Thyroid gland (tissue), 4 donors: Measurements from ENCODE around the gene XAF1. TPM values are rescaled to one million over a fixed set of nuclear protein-coding genes. Genes with fewer than 3 reads are reported as not detected.

Source experiments
- DNase-seq, 2 donors: peaks; one replicate each; pipeline ENCODE4 v3.0.0-alpha.2; 2019
- H3K27ac ChIP-seq, 3 donors: fragments of 200-600 bp; sonication (generic); 1 replicate in 2 of 3; 2 replicates in 1 of 3; pipeline ENCODE4 v1.5.1; 2016 to 2019; ENCODE audit warnings: mild to moderate bottlenecking in 1 of 3, moderate library complexity in 1 of 3
- H3K27me3 ChIP-seq: fragments of 200-600 bp; sonication (generic); one replicate; pipeline ENCODE4 v1.5.1; 2019
- H3K36me3 ChIP-seq, 2 donors: fragments of 200-600 bp; sonication (generic); one replicate each; pipeline ENCODE4 v1.5.1; 2016 to 2019
- H3K4me1 ChIP-seq, 2 donors: fragments of 200-600 bp; sonication (generic); one replicate each; pipeline ENCODE4 v1.5.1; 2017 to 2019
- H3K4me3 ChIP-seq, 3 donors: fragments of 200-600 bp; sonication (generic); replicated peaks in 1 of 3; 1 replicate in 2 of 3; 2 replicates in 1 of 3; pipeline ENCODE4 v1.5.1; 2016; ENCODE audit warnings: mild to moderate bottlenecking in 1 of 3
- H3K9me3 ChIP-seq: fragments of 200-600 bp; sonication (generic); one replicate; pipeline ENCODE4 v1.5.1; 2017
- CTCF ChIP-seq, 6 experiments: fragments of 200-600 bp in 3 of 6; fragments of 450-650 bp in 3 of 6; sonication (generic) in 3 of 6; IDR thresholded peaks; one replicate each; pipeline ENCODE4 v1.5.1; 2016 to 2019; ENCODE audit warnings: antibody characterized with exemption in 6 of 6, mild to moderate bottlenecking in 2 of 6, inconsistent platforms in 1 of 6, moderate library complexity in 1 of 6
- POLR2A ChIP-seq, 2 donors: fragments of 450-650 bp; IDR thresholded peaks; one replicate each; pipeline ENCODE4 v1.6.1; 2017; ENCODE audit warnings: antibody characterized with exemption in 2 of 2, mild to moderate bottlenecking in 2 of 2, moderate library complexity in 1 of 2
- WGBS, 2 donors: methylation state at CpG; one replicate each; pipeline ENCODE4 v1.1.5; 2017; 5-methylcytosine and 5-hydroxymethylcytosine counted together
- intact Hi-C: fragments of 100-400 bp; cut with DNase I; formaldehyde crosslinking; loops from one replicate; pipeline ENCODE4 v1.15.1; 2023
- total RNA-seq, 4 donors: library from RNA; depleted of rRNA; stranded (reverse); fragments of >200 nt; gene quantifications; one replicate each; pipeline ENCODE4 v1.2.3, GENCODE V29; 2016

Gene XAF1
- 10 to 100 TPM; 10.0 to 34.1 (median 12.6) TPM for total RNA-seq

GRCh38 chr17:6755731-6756184 lies at the start of gene XAF1:
Gene XAF1 (plus strand): TSS chr17:6756046. CDS start chr17:6756079, 33 bp downstream.
- peak within 1 kb of the TSS; percentile 1 to 30 (median 3) for H3K4me3 ChIP-seq
- H3K27me3 ChIP-seq, result no peaks in the 10 kb centered on the region
- no peaks in the 10 kb centered on the region for H3K36me3 ChIP-seq
- no peaks in the 10 kb centered on the region for H3K9me3 ChIP-seq
- H3K27ac ChIP-seq, result peak within 1 kb of the TSS; percentile 36 to 85 (median 82)
- peaks cover 0 to 25% of the 10 kb centered on the region in 2 donors for H3K4me1 ChIP-seq
- intact Hi-C loops, result no loop called here
- peak; percentile 17 to 34 for DNase-seq
- 24 to 31% methylated on average over 14 of the region's 14 CpGs for WGBS, 2 donors
- TF ChIP-seq POLR2A (IDR thresholded peaks at IDR 0.05), result no peak
- no peak for TF ChIP-seq CTCF (IDR thresholded peaks at IDR 0.05)

GRCh38 chr17:6706499-6706898 lies 49.3 kb upstream of the XAF1 start:
- intact Hi-C loops, result no loop called here
- Histone ChIP-seq H3K9me3 (no peaks in the 10 kb centered on the region), H3K4me1 (no peaks in the 10 kb centered on the region), H3K27me3 (no peaks in the 10 kb centered on the region), H3K4me3 (no peak overlapping the region), H3K36me3 (no peaks in the 10 kb centered on the region), H3K27ac (no peak overlapping the region)
- 88 to 89% methylated on average over 4 to 6 of the region's 14 CpGs for WGBS, 2 donors
- no peak for DNase-seq
- TF ChIP-seq CTCF (IDR thresholded peaks at IDR 0.05), result no peak
- no peak for TF ChIP-seq POLR2A (IDR thresholded peaks at IDR 0.05)

- Histone ChIP-seq H3K27ac (no peak overlapping the region), H3K4me3 (no peak overlapping the region), H3K36me3 (no peaks in the 10 kb centered on the region), H3K4me1 (no peaks in the 10 kb centered on the region), H3K27me3 (no peaks in the 10 kb centered on the region), H3K9me3 (no peaks in the 10 kb centered on the region)
- WGBS, 2 donors, result 67 to 68% methylated on average over 8 of the region's 8 CpGs
- intact Hi-C loops, result no loop called here
- TF ChIP-seq POLR2A (IDR thresholded peaks at IDR 0.05) (no peak), CTCF (IDR thresholded peaks at IDR 0.05) (no peak)
- no peak for DNase-seq
Measured at GRCh38 chr17:6706996-6707395, 48.9 kb upstream of the XAF1 start.

- Histone ChIP-seq H3K4me3 (no peak overlapping the region), H3K27me3 (no peaks in the 10 kb centered on the region), H3K4me1 (no peaks in the 10 kb centered on the region), H3K9me3 (no peaks in the 10 kb centered on the region), H3K27ac (no peak overlapping the region), H3K36me3 (no peaks in the 10 kb centered on the region)
- WGBS, 2 donors, result 83 to 95% methylated on average over 12 of the region's 12 CpGs
- TF ChIP-seq CTCF (IDR thresholded peaks at IDR 0.05) (no peak), POLR2A (IDR thresholded peaks at IDR 0.05) (no peak)
- intact Hi-C loops, result no loop called here
- DNase-seq, result no peak
Measured at GRCh38 chr17:6708357-6708961, 47.4 kb upstream of the XAF1 start.

GRCh38 chr17:6710317-6710716 lies 45.5 kb upstream of the XAF1 start:
- no peaks in the 10 kb centered on the region for H3K4me1 ChIP-seq
- no peak for TF ChIP-seq POLR2A (IDR thresholded peaks at IDR 0.05)
- no peak for TF ChIP-seq CTCF (IDR thresholded peaks at IDR 0.05)
- H3K27me3 ChIP-seq, result no peaks in the 10 kb centered on the region
- H3K9me3 ChIP-seq, result no peaks in the 10 kb centered on the region
- no peak for DNase-seq
- intact Hi-C loops, result no loop called here
- H3K4me3 ChIP-seq, result no peak overlapping the region
- no peaks in the 10 kb centered on the region for H3K36me3 ChIP-seq
- WGBS, 2 donors, result 79 to 89% methylated on average over 11 of the region's 11 CpGs
- H3K27ac ChIP-seq, result no peak overlapping the region
